Activated T-cell treated with anti-CD3 and anti-CD28 coated beads for 1 hour (primary cell): ENCODE results near the gene SLC38A7.
"Not testable (repeated sequence)": the region's sequence is repeated elsewhere in the genome, so short reads cannot be mapped to it uniquely, and the experiment has no call there.

ENCODE experiments used
- DNase-seq: peaks from one replicate; pipeline ENCODE4 v3.0.0-alpha.2; 2020; ENCODE audit warnings: low read depth

The SLC38A7 gene, protein sequence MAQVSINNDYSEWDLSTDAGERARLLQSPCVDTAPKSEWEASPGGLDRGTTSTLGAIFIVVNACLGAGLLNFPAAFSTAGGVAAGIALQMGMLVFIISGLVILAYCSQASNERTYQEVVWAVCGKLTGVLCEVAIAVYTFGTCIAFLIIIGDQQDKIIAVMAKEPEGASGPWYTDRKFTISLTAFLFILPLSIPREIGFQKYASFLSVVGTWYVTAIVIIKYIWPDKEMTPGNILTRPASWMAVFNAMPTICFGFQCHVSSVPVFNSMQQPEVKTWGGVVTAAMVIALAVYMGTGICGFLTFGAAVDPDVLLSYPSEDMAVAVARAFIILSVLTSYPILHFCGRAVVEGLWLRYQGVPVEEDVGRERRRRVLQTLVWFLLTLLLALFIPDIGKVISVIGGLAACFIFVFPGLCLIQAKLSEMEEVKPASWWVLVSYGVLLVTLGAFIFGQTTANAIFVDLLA

DNA sequence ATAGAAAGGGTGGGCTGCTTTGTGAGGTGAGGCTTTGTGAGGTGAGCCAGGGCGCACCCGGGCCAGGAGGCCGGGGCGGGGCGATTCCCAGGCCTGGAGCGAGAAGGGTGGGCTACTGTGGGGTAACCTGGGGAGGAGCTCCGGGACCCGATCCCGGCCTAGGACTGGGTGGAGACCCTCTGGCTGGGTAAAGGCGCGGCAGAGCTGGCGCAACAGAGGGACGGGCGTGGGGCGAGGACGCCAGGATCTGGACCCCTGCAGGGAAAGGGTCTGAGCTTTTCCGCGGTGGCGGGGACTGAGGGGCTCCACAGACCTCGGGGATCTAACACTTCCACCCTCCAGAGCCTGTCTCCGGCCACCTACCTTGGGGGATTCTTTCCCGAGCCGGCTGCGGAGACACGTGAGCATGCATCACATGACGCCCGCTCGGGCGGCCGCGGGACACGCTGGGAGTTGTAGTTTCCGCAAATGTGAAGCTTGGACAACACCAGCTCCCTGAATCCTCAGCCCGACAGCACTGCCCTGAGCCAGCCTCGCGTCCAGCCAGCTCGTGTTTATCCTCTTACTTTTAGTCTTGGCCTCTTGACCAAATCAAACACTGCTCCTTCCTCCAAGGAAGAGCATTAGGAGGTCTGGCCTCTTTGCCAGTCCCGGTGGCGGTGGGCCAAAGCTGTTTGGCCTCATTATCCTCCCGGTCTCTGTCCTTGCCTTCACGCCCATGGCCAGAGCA lies at the start of gene SLC38A7:
SLC38A7 (minus strand) TSS at position 417 of the 730 bp plus-strand sequence. CDS start 4,644 bp downstream, outside the sequence.
- DNase-seq, result peak; percentile 60

DNA sequence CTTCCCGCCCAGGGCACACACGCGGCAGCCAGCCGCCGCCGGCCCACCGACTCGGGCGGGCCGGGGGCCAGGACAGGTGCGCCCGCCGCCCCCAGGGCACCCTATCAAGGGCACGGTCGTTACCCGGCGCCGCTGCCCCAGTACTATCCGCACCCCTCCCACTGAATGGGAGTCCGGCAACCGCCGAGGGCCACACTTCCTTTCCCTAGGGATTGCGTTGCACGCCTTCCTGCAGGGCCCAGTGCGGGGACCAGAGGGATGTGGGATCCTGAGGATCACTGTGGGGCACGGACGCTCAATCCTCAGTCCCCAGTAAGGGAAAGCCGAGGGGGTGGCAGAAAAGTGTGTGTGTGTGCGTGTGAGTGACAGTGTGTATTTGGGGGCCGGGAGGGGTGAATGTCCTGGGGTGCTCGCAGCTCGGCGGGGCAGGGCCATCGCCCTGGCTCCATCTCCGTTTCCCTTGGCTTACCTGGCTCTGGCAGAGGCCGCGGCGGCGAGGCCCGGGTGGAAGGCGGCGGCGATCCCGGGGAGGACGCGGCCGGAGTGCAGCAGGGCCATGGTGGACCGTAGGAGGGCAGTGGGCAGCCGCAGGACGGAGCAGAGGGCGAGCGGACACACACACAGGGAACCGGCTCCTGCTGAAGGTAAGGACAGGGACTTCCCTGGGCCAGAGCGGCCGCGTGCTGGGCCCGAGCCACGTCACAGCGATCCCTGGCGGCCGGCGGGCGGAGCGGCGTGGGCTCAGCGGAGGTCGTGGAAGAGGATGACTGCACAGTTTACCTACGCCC lies 49.3 kb upstream of the SLC38A7 start, which contains the start of gene GOT2:
GOT2 (minus strand) TSS at position 646 of the 788 bp plus-strand sequence; CDS start at position 558, 88 bp downstream.
- peak; percentile 68 for DNase-seq

DNA sequence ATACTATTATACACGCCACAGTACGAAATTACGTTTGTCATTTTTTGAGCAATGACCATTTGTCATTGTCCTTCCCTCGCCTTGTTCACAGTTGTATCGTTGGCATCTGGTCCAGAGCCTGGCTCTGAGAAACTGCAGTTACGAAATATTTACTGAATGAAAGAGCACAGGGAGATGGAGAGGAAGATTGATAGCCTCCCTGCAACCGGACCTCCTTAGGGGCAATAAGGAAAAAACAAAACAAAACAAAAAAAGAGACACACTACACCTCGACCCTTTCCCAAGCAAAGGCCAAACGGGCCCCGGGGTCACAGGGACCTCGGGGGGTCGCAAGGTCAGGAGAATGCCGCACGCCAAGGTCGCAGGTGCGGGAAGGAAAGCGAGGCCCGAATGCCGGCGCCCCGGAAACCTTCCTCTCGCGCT lies 48.7 kb upstream of the SLC38A7 start:
- DNase-seq, result no peak

DNA sequence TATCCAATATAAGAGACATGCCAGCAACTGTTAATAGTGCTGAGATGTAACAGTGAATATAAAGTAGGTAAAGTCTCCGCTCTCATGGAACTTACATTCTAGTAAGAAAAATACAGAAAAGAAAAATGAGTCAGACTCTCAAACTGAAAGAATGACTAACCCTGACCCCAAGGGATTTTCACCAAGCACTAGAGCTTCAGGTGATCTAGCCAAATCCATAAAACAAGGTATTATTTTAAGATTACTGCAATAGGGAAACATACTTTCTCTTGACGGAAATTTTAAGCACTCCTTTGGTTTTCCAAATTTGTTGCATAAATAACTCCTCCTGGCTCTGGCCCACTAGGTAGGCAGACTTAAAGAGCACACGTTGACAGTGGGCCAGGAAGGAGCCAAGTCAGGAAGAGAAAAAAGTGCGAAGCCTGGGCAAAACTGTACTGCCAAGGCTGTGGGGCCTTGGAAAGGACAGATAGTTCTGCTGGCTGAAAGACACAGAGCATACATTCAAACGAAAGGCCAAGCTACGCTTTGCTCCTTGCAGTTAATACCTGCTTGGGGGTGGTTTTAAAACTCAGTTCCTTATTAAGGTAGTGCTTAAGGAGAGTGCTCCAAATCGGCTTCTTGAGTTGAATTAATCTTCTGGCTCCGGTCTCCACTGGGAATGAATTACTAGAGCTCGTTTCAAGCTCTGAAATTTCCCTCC lies 48.1 kb upstream of the SLC38A7 start:
- DNase-seq, result no peak

DNA sequence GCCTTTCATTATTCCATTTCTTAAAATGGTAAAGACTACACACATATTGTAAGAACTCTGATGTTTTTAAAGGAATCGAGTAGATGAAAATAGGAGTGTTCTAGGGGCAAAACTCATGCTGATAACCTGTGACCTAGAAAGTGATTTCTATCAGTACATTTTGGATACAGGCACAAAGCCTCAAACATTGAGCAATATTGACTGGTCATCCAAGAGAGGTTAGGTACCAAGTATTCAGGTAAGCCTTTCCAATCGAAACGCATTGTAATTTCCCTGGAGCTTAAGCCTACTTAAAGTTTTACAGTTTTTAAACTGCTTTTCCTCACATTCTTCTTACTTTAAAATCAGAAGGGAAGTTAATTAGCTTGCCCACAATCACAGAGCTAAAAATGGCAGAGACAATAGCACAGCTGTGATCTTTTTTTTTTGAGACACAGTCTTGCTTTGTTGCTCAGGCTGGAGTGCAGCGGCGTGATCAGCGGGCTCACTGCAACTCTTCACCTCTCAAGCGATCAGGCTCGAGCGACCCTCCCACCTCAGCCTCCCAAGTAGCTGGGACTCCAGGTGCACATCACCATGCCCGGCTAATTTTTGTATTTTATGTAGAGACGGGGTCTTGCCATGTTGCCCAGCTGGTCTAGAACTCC lies 46.3 kb upstream of the SLC38A7 start:
- no peak for DNase-seq

DNA sequence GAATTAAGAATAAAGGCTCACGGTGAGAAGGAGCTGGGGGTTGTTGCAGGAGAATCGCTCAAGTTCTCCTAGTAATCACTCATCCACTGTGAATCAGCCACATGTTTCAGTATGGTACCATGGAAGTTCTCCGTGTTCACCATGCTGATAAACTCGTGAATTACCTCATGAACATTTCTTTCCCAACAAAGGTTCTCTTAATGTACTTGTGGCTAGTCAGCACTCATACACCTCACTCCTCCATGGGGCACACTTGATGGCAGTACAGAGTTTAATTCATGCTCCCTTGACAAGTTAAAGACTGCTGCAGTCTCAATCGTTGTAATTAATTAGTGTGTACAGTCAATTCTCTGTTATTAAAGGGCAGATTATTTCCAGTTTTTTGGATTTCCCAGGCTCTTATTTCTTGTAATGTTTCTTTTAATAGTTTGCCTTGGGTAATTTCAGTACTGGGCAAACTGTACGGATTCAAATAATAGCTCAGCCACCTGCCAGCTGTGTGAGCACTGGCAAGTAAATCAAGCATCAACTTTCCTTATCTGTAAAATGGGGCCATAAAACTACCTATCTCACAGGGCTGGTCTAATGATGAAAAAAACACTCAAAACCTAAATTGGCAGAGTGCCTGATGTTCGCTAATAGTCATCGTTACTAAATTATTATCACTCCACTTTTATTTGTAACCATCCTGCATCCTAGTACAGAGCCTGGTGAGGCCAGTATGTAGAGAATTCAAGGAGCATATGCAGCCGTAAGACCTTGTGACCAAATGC lies 43.4 kb upstream of the SLC38A7 start:
- no peak for DNase-seq

DNA sequence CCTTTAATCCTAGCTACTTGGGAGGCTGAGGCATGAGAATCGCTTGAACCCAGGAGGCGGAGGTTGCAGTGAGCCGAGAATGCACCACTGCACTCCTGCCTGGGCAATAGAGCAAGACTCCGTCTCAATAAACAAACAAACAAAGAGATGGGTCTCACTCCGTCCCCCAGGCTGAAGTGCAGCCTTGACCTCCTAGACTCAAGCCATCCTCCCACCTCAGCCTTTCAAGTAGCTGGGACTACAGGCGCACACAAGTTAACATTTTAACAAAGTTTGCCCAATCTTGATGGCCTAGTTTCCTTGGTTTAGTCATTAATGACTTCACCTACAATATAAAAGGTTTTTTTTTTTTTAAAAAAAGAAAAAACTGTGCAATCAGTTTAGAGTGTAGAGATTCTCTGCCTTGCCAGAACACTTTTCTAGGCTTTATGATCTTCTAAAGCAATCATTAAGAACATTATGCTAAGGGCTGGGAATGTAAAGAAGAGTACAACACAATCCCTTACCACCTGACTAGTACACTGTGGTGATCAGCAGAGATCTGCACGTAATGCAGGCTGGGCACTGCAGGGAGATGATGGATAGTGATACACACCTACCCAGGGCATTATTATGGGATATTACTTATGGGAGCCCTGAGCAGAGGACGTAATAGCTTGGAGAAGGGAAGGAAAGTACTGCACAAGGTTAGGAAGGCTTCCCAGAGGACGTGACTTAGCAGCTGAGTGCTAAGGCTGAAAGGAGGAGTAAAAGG lies 42.6 kb upstream of the SLC38A7 start:
- DNase-seq, result no peak

DNA sequence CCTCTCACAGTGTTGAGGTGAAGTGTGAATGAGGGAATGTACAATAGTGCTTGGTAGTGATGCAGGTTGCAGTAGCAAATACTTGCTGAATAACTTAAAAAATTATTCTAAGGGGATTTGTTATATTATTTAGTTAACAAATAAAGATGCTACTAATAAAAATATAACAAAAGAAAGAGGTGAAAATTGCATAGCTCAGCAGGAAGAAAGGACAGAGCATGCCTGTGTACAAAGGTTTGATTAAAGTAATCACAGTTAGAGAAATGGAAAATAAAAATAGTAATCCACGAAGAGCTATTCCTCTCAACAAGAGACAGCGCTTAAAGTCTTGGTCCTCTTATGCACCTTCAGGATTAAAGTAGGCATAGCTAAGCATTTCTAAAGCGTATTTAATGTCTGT lies 38.5 kb upstream of the SLC38A7 start:
- DNase-seq, result no peak

DNA sequence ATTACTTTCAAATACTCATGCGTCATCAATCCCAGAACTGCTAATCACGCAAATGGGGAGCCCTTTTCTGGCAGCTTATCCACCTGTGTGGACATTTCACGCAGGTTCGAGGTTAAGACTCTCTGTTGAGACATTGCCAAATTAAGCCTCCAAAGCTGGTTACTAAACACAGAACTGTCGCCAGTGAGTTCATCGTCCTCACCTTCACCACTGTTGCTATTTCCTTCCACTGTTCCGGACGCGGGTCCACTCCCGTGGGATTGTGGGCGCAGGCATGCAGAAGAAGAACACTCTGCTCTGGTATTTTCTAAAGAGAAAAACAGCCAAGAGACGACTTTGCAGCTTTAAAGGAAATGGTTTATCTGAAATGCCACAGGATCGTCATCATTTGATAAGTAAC lies 33.4 kb upstream of the SLC38A7 start:
- no peak for DNase-seq

DNA sequence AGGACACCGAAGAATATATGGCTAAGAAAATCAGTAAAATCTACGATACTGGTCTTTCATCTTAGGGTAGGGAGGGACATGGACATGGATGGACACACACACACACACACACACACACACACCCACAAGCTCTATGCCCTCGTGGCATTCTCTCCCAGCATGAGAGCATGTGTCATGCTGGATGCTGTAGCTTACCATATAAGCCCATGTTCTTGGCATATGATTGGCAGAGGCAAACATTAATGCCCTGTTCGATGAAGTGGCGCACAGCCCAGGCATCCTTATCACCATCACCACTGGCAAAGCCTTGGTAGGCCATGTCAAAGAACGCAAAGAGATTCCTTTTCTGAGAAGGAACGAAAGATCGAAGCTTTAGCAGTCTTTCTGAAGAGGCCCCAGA lies 31.9 kb upstream of the SLC38A7 start:
- no peak for DNase-seq

DNA sequence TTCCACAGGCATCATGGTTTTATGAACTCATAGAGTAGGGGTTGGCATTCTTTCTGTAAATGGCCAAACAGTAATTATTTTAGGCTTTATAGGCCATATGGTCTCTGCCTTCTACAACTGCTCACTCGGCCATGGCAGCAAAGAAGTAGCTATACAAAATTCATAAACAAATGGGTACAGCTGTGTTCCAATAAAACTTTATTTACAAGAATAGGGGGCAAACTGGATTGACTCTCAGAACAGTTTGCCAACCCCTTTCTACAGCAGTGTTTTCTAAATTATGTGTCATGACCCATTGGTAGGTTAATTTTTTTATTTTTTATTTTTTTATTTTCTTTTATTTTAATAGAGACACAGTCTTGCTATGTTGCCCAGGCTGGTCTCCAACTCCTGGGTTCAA lies 29.2 kb upstream of the SLC38A7 start:
- DNase-seq, result no peak

DNA sequence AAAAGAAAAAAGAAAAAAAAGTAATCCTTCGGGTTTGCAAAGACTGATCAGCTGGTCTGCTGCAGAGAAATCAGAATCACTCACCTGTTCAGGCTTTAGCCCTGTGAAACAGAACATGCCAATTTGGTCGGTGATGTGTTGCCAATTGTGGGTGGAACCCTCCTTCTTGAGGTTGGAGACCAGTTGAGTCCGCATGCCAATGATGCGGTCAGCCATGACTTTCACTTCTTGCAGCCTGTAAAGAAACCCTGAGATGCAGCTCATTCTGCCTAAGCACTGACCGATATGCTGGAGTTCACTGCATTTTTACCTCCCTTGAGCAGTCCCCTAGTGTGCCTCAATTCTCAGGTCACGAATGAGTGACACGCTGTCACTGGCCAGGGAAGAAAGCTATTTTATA lies 24.8 kb upstream of the SLC38A7 start:
- no peak for DNase-seq

DNA sequence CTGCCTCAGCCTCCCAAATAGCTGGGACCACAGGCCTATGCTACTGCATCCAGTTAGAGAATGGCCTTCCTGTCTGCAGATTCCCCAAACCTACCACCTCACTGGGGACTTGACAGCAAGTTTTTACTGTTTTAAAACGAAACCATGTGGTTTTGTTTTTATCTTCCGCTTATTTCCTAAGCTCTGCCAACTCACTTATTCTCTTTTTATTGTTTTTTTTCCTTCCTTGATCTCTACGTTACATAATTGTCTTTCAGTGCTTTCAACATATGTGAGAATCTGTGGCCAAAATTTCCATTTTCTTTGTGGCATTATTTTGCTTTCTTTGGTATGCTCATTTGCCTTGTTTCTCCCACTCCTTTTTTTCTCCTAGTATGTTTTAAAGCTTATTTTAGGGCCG lies 14.6 kb upstream of the SLC38A7 start:
- DNase-seq, result no peak

DNA sequence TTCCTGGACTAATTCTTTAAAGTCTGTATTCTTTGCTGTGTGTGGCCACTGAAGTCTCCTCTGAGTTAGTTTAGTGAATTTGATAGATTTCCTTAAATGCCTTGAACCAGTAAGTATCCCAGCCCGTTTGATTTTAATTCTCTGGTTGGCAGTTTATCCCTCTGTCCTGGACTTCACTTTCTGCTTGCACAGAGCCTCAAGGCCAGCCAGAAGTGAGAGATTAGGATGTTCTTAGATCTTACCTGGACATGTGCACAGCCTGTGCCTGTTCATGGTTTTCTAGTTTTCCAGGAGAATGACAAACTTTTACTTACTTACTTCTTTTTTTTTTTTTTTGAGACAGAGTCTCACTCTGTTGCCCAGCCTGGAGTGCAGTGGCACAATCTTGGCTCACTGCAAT lies 10.8 kb upstream of the SLC38A7 start:
- no peak for DNase-seq

DNA sequence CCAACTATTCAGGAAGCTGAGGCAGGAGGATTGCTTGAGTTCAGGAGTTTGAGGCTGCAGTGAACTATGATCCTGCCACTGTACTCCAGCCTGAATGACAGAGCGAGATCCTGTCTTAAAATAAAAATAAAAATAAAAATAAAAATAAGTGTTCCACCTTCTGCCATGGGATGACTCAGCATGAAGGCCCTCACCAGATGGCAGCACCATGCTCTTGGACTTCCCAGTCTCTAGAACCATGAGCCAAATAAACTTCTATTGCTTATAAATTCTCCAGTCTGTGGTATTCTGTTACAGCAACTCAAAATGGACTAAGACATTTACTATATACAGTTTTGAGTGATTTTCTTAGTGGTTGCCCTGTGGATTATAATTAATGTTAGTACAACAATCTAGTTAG lies 7.9 kb upstream of the SLC38A7 start:
- no peak for DNase-seq

DNA sequence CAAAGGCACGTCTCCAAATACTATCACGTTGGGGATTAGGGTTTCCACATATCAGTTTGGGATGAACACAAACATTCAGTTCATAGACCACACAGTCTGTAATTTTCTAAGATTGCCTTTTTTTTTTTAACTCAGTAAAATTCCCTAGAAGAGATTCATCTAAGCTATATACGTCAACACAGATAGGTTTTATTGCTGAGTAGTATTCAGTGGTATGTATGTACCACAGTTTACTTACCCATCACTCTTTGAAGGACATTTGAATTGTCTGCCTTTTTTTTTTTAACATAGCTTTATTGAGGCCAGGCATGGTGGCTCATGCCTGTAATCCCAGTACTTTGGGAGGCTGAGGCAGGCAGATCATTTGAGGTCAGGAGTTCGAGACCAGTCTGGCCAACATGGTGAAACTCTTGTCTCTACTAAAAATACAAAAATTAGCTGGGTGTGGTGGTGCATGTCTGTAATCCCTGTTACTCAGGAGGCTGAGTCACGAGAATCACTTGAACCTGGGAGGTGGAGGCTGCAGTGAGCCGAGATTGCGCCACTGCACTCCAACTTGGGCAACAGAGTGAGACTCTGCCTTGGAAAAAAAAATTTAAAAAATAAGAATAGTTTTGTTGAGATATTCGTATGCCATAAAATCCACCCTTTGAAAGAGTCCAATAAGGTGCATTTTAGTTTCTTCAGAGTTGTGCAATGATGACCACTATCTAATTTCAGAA lies 2.6 kb upstream of the SLC38A7 start:
- not testable (repeated sequence) for DNase-seq

DNA sequence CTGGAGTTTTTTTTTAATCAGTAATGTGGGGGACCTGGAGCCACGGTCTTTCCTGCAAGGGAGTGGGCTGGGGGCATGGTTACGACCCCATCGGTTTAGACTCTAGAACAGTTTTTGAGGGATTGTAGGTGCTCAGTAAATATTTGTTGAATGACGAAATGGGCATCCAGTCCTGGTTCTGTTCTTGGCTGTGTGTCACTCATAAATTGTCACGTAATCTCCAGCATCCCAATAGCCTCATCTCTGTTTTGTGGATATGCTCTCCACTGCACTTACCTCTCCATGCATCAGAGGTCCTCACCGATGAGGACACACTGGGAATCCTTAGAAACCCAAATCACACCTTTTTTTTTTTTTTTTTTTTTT lies 497 bp upstream of the SLC38A7 start:
- DNase-seq, result no peak

DNA sequence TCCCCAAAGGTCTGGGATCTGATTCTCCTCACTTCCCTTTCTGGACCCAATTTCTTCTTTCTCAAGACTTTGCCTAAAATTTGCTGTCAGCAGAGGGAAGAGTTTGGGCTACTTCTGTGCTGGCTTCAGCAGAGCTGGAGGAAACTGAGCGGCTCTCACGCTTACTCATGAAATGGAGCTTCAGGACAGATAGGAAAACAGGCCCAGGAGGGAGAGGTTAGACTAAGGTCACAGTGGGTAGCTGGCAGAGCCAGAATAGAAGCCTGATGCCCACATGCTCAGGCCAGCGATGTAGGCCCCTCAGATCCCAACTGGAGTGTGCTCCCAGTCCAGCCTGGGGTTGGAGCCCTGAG lies 593 bp downstream of the SLC38A7 start:
- DNase-seq, result no peak

DNA sequence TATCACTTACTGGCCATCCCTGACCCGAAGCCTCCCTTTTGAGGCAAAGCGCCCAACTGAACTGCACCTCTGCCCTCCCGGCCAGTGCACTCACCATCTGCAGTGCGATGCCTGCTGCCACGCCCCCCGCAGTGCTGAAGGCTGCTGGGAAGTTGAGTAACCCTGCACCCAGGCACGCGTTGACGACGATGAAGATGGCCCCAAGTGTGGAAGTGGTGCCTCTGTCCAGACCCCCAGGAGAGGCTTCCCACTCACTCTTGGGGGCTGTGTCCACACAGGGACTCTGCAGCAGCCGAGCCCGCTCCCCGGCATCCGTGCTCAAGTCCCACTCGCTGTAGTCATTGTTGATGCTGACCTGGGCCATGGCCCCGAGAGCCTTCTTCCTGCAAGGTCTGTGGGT lies 4.8 kb downstream of the SLC38A7 start:
- DNase-seq, result no peak
